Gastrocnemius medialis (tissue), 4 donors: ENCODE results near the gene AADACL4. TPM values are rescaled to one million over a fixed set of nuclear protein-coding genes. Genes with fewer than 3 reads are reported as not detected.
"Not testable (repeated sequence)": the region's sequence is repeated elsewhere in the genome, so short reads cannot be mapped to it uniquely, and the experiment has no call there.

Source experiments
- ATAC-seq, 2 donors: fragments of 150-250 bp; one replicate each; pipeline ENCODE4 v1.9.1; 2016
- DNase-seq, 2 donors: peaks; one replicate each; pipeline ENCODE4 v3.0.0-alpha.2; 2019
- H3K27ac ChIP-seq, 4 donors: fragments of 200-600 bp; sonication (generic); 1 replicate in 1 of 4; 2 replicates in 3 of 4; pipeline ENCODE4 v1.5.1; 2016 to 2018; ENCODE audit warnings: mild to moderate bottlenecking in 2 of 4, moderate library complexity in 1 of 4
- H3K27me3 ChIP-seq, 3 donors: fragments of 200-600 bp; sonication (generic) in 2 of 3; 1 replicate in 1 of 3; 2 replicates in 2 of 3; pipeline versions ENCODE4 v1.5.1 to v1.6.0; 2016 to 2019; ENCODE audit warnings: mild to moderate bottlenecking in 1 of 3, moderate library complexity in 1 of 3
- H3K36me3 ChIP-seq, 2 donors: fragments of 200-600 bp; sonication (generic) in 1 of 2; one replicate each; pipeline ENCODE4 v1.5.1; 2017 to 2018
- H3K4me1 ChIP-seq, 2 donors: fragments of 200-600 bp; sonication (generic) in 1 of 2; one replicate each; pipeline ENCODE4 v1.5.1; 2016 to 2017; ENCODE audit warnings: mild to moderate bottlenecking in 2 of 2
- H3K4me3 ChIP-seq, 4 donors: fragments of 200-600 bp; sonication (generic) in 3 of 4; 1 replicate in 1 of 4; 2 replicates in 3 of 4; pipeline ENCODE4 v1.5.1; 2016 to 2019; ENCODE audit warnings: mild to moderate bottlenecking in 2 of 4
- H3K9me3 ChIP-seq, 3 donors: fragments of 200-600 bp; sonication (generic) in 2 of 3; 1 replicate in 1 of 3; 2 replicates in 2 of 3; pipeline ENCODE4 v1.5.1; 2016 to 2019
- CTCF ChIP-seq, 5 experiments: fragments of 450-650 bp in 3 of 5; fragments of 200-600 bp in 2 of 5; sonication (generic) in 2 of 5; IDR thresholded peaks in 4 of 5; conservative IDR thresholded peaks in 1 of 5; 1 replicate in 4 of 5; 2 replicates in 1 of 5; pipeline ENCODE4 v1.5.1; 2016 to 2019; ENCODE audit warnings: antibody characterized with exemption in 5 of 5, mild to moderate bottlenecking in 3 of 5, moderate library complexity in 3 of 5
- POLR2A ChIP-seq, 2 donors: fragments of 450-650 bp; IDR thresholded peaks; one replicate each; pipeline ENCODE4 v1.6.1; 2017; ENCODE audit warnings: antibody characterized with exemption in 2 of 2, mild to moderate bottlenecking in 2 of 2, moderate library complexity in 2 of 2
- in situ Hi-C, 4 donors: fragments of 200-750 bp; cut with MboI; loops; one replicate each; pipeline versions ENCODE4 v1.15.0 to v1.8.0; 2017; ENCODE audit warnings: low sequenced_read_pairs in 4 of 4
- intact Hi-C: fragments of 100-400 bp; cut with DNase I; formaldehyde crosslinking; loops from one replicate; pipeline ENCODE4 v1.15.1; 2023; ENCODE audit warnings: low total_unique reads
- total RNA-seq, 4 donors: library from RNA; depleted of rRNA; stranded (reverse); fragments of >200 nt; gene quantifications; one replicate each; pipeline versions ENCODE4 v1.1.0 to v1.2.3, GENCODE V29; 2016

AADACL4 gene
- total RNA-seq, 4 donors from 2014 or later, result not detected

GRCh38 chr1:12644237-12644636 lies 352 bp downstream of the AADACL4 start:
- intact Hi-C loops (no loop called here), in situ Hi-C loops (loop anchor here in 1 of 4 donors (25.0 kb wide), 1 partner anchor 532 kb away; no protein-coding TSS in a partner anchor)
- H3K27ac ChIP-seq, result no peak overlapping the region
- DNase-seq (no peak), ATAC-seq (no peak)
- TF ChIP-seq CTCF (IDR thresholded peaks at IDR 0.05 in 4 of 5, conservative IDR thresholded peaks at IDR 0.05 in 1 of 5), result no peak
- TF ChIP-seq POLR2A (IDR thresholded peaks at IDR 0.05), result no peak
- H3K4me3 ChIP-seq, result no peak overlapping the region
- no peaks in the 10 kb centered on the region for H3K36me3 ChIP-seq
- no peaks in the 10 kb centered on the region for H3K4me1 ChIP-seq
- no peaks in the 10 kb centered on the region for H3K27me3 ChIP-seq
- H3K9me3 ChIP-seq, result peaks cover 0 to 18% (median 0%) of the 10 kb centered on the region in 3 donors

GRCh38 chr1:12644829-12645228 lies 944 bp downstream of the AADACL4 start:
- Histone ChIP-seq H3K4me1 (no peaks in the 10 kb centered on the region), H3K9me3 (peaks cover 0 to 12% (median 0%) of the 10 kb centered on the region in 3 donors), H3K4me3 (no peak overlapping the region), H3K27me3 (no peaks in the 10 kb centered on the region), H3K27ac (no peak overlapping the region), H3K36me3 (no peaks in the 10 kb centered on the region)
- ATAC-seq, result no peak
- in situ Hi-C loops (loop anchor here in 1 of 4 donors (25.0 kb wide), 1 partner anchor 533 kb away; no protein-coding TSS in a partner anchor), intact Hi-C loops (no loop called here)
- DNase-seq, result no peak
- TF ChIP-seq CTCF (IDR thresholded peaks at IDR 0.05 in 4 of 5, conservative IDR thresholded peaks at IDR 0.05 in 1 of 5) (no peak), POLR2A (IDR thresholded peaks at IDR 0.05) (no peak)

GRCh38 chr1:12645401-12645800 lies 1.5 kb downstream of the AADACL4 start:
- H3K9me3 ChIP-seq, H3K27ac ChIP-seq, H3K4me1 ChIP-seq, H3K27me3 ChIP-seq, DNase-seq, ATAC-seq, intact Hi-C loops, H3K36me3 ChIP-seq, H3K4me3 ChIP-seq: not testable (repeated sequence)
- in situ Hi-C loops, result loop anchor here in 1 of 4 donors (25.0 kb wide), 1 partner anchor 533 kb away; no protein-coding TSS in a partner anchor

DNA sequence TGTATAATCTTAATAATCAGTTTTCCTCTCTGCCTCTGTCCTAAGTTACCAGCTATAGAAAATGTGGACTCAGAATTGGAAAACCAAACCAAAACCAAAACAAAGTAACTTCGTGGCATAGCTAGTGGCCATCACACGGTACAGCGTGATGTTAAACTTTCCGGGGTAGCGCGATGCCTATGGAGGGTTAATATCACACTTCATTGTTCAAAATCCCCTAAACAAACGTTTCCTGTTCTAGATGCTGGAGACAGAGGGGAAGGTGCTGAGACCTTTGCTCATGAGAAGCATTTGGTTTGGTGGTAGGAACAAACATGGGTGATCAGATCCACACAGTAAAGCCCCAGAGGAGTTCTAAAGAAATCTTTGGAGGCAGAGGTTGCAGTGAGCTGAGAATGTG lies 4.9 kb downstream of the AADACL4 start:
- no peak overlapping the region for H3K27ac ChIP-seq
- TF ChIP-seq POLR2A (IDR thresholded peaks at IDR 0.05) (no peak), CTCF (IDR thresholded peaks at IDR 0.05 in 4 of 5, conservative IDR thresholded peaks at IDR 0.05 in 1 of 5) (no peak)
- H3K27me3 ChIP-seq, result no peaks in the 10 kb centered on the region
- in situ Hi-C loops, result loop anchor here in 1 of 4 donors (25.0 kb wide), 1 partner anchor 536 kb away; no protein-coding TSS in a partner anchor
- ATAC-seq (no peak), DNase-seq (no peak)
- H3K36me3 ChIP-seq, result no peaks in the 10 kb centered on the region
- H3K4me3 ChIP-seq, result no peak overlapping the region
- H3K4me1 ChIP-seq, result no peaks in the 10 kb centered on the region
- intact Hi-C loops, result no loop called here
- no peaks in the 10 kb centered on the region for H3K9me3 ChIP-seq

DNA sequence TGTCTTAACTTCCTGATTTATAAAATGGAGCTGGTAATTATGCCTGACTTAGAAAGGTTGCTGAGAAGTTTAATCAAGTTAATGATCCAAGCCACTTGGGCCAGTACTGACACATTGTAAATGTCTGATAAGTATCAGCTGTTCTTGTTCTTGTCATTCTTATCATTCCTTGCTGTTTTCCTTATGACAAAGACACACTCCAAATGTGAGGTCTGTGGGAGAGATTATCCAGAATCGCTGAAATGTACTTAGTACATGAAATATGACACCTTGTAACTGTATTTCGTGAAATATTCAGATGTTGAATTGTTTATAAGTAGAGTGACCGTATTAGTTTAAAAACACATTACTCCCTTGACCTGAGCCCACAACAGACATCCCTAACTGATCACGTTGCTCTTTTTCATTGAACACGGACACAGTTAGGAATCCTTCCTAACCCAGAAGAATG lies 6.1 kb downstream of the AADACL4 start:
- no peak overlapping the region for H3K27ac ChIP-seq
- no peak for TF ChIP-seq POLR2A (IDR thresholded peaks at IDR 0.05)
- no peak for TF ChIP-seq CTCF (IDR thresholded peaks at IDR 0.05 in 4 of 5, conservative IDR thresholded peaks at IDR 0.05 in 1 of 5)
- H3K4me1 ChIP-seq, result no peaks in the 10 kb centered on the region
- ATAC-seq (no peak), DNase-seq (no peak)
- intact Hi-C loops, result no loop called here
- in situ Hi-C loops, result loop anchor here in 1 of 4 donors (10.0 to 25.0 kb wide), 2 partner anchors 335 to 538 kb away; no protein-coding TSS in a partner anchor
- no peaks in the 10 kb centered on the region for H3K9me3 ChIP-seq
- H3K27me3 ChIP-seq, result no peaks in the 10 kb centered on the region
- no peak overlapping the region for H3K4me3 ChIP-seq
- no peaks in the 10 kb centered on the region for H3K36me3 ChIP-seq
